ENCODE data around the gene MAP3K5. TPM values are rescaled to one million over a fixed set of nuclear protein-coding genes. Genes with fewer than 3 reads are reported as not detected.

MAP3K5 gene
- total and polyA plus RNA-seq, 2 of the 8 experiments (the other 6 are each of a cell fraction or from before 2014, with no cell fraction given): 0.63 to 2.6 TPM

GRCh38 chr6:136696783-136697364 lies 95.4 kb downstream of the MAP3K5 start:
- H2BK12ac ChIP-seq (ENCODE audit: low read depth, low read length): no peak overlapping the region
- H2BK120ac ChIP-seq (replicated peaks; ENCODE audit: low read depth, low read length): no peak overlapping the region
- H3K79me1 ChIP-seq (ENCODE audit: low read depth, low read length): no peaks in the 10 kb centered on the region
- H4K20me1 ChIP-seq (replicated peaks in 1 of 2; ENCODE audit: control insufficient read depth in 1 of 2, insufficient read depth in 2 of 2, low read length in 2 of 2): no peaks in the 10 kb centered on the region
- H3K4me3 ChIP-seq (ENCODE audit: extremely low read depth in 1 of 4, insufficient read depth in 2 of 4, low read depth in 3 of 4, low read length in 4 of 4): no peak overlapping the region
- H3K4me1 ChIP-seq (replicated peaks in 1 of 4; ENCODE audit: control insufficient read depth in 3 of 4, insufficient read depth in 4 of 4, low read length in 3 of 4): peaks cover 0 to 2% (median 0%) of the 10 kb centered on the region in 4 experiments; a peak in 1 of 7 replicates
- ChIA-PET POLR2A (ENCODE audit: partially characterized antibody) (no interaction called here), CTCF (ENCODE audit: partially characterized antibody) (no interaction called here)
- H2AFZ ChIP-seq (ENCODE audit: low read length): no peak overlapping the region
- H3K27ac ChIP-seq (ENCODE audit: low read depth, low read length): no peak overlapping the region
- no peak for DNase-seq (ENCODE audit: low read depth in 1 of 2, low spot score in 2 of 2)
- 87% methylated on average over 7 of the region's 7 CpGs; no CpG with 5 or more reads in 1 of the 2 experiments for WGBS, 2 experiments (ENCODE audit: extremely low coverage in 1 of 2, insufficient coverage in 1 of 2, insufficient read length in 1 of 2, insufficient replicate concordance in 2 of 2, low coverage in 1 of 2, low lambda C conversion rate in 2 of 2, missing lambda C conversion rate in 1 of 2)
- H4K5ac ChIP-seq (ENCODE audit: insufficient read length, low read depth, low read length): no peak overlapping the region
- no peak overlapping the region for H3K23ac ChIP-seq (ENCODE audit: insufficient read length)
- no peaks in the 10 kb centered on the region for H3K9me3 ChIP-seq (ENCODE audit: insufficient read depth in 2 of 2, low read depth in 1 of 2, low read length in 1 of 2)
- no peak overlapping the region for H4K8ac ChIP-seq (ENCODE audit: extremely low read depth, insufficient read depth, low read length)
- no peak for FAIRE-seq
- H2AK5ac ChIP-seq (ENCODE audit: low read depth, low read length): no peak overlapping the region
- no peak overlapping the region for H4K91ac ChIP-seq (replicated peaks; ENCODE audit: insufficient read length, low read length)
- no peak overlapping the region for H3K9ac ChIP-seq (replicated peaks in 1 of 4; ENCODE audit: extremely low read depth in 1 of 4, low read depth in 3 of 4, low read length in 3 of 4)
- no peak overlapping the region for H3K56ac ChIP-seq (replicated peaks; ENCODE audit: insufficient read length, low read depth, low read length)
- no peaks in the 10 kb centered on the region for H3K36me3 ChIP-seq (ENCODE audit: control insufficient read depth in 2 of 4, insufficient read depth in 4 of 4, low read length in 3 of 4)
- no peak overlapping the region for H3K14ac ChIP-seq (ENCODE audit: insufficient read length)
- H3K27me3 ChIP-seq (replicated peaks in 1 of 4; ENCODE audit: control insufficient read depth in 3 of 4, extremely low read depth in 1 of 4, insufficient read depth in 3 of 4, low read length in 3 of 4): peaks cover 0 to 4% (median 0%) of the 10 kb centered on the region in 4 experiments; a peak in 1 of 7 replicates
- H2BK15ac ChIP-seq (ENCODE audit: low read length): no peak overlapping the region
- H3K23me2 ChIP-seq (ENCODE audit: low read depth, low read length): no peaks in the 10 kb centered on the region
- H3K79me2 ChIP-seq (ENCODE audit: control insufficient read depth in 1 of 2, insufficient read depth in 2 of 2, low read length in 2 of 2): no peaks in the 10 kb centered on the region
- H2BK5ac ChIP-seq (ENCODE audit: low read depth, low read length): no peak overlapping the region
- no peak overlapping the region for H3K18ac ChIP-seq (ENCODE audit: extremely low read depth, low read length)
- H2BK20ac ChIP-seq (ENCODE audit: low read length): no peak overlapping the region
- H3K4ac ChIP-seq (replicated peaks; ENCODE audit: insufficient read length, low read depth, low read length): no peak overlapping the region
- no peak overlapping the region for H3K4me2 ChIP-seq (ENCODE audit: insufficient read depth in 1 of 2, low read depth in 2 of 2, low read length in 2 of 2)
- TF ChIP-seq GTF2F1 (IDR thresholded peaks at IDR 0.05; ENCODE audit: borderline replicate concordance, low read depth, low read length): no peak
- TF ChIP-seq SP1 (IDR thresholded peaks at IDR 0.05; ENCODE audit: low read depth, low read length): no peak
- TF ChIP-seq TCF12 (IDR thresholded peaks at IDR 0.05; ENCODE audit: low read depth, low read length): no peak
- no peak for TF ChIP-seq CHD2 (IDR thresholded peaks at IDR 0.05; ENCODE audit: low read length)
- TF ChIP-seq E2F6 (IDR thresholded peaks at IDR 0.05): no peak
- no peak for TF ChIP-seq SIRT6 (IDR thresholded peaks at IDR 0.05; ENCODE audit: low read length)
- no peak for TF ChIP-seq SP4 (IDR thresholded peaks at IDR 0.05; ENCODE audit: low read length)
- no peak for TF ChIP-seq TBP (IDR thresholded peaks at IDR 0.05; ENCODE audit: low read depth, low read length)
- TF ChIP-seq RFX5 (IDR thresholded peaks at IDR 0.05; ENCODE audit: borderline replicate concordance, low read depth, low read length): no peak
- TF ChIP-seq CBX8 (IDR thresholded peaks at IDR 0.05; ENCODE audit: borderline replicate concordance, low read depth, low read length): no peak
- TF ChIP-seq ATF3 (IDR thresholded peaks at IDR 0.05; ENCODE audit: insufficient read depth, low read depth, low read length): no peak
- TF ChIP-seq CEBPB (IDR thresholded peaks at IDR 0.05; ENCODE audit: low read depth, low read length): no peak
- TF ChIP-seq SAP30 (IDR thresholded peaks at IDR 0.05; ENCODE audit: insufficient read depth, insufficient replicate concordance, low read length): no peak
- no peak for TF ChIP-seq PHF8 (conservative IDR thresholded peaks at IDR 0.05; ENCODE audit: low read depth, low read length)

All from H1 (cell line).